Fibroblast of skin of abdomen (primary cell): ENCODE results near the gene MPV17.
A peak's percentile ranks its signal among the peaks of the same experiment; 100 is the strongest.

Source experiments
- DNase-seq: peaks from one replicate; pipeline ENCODE4 v3.0.0-alpha.2; 2013

The MPV17 gene

DNA sequence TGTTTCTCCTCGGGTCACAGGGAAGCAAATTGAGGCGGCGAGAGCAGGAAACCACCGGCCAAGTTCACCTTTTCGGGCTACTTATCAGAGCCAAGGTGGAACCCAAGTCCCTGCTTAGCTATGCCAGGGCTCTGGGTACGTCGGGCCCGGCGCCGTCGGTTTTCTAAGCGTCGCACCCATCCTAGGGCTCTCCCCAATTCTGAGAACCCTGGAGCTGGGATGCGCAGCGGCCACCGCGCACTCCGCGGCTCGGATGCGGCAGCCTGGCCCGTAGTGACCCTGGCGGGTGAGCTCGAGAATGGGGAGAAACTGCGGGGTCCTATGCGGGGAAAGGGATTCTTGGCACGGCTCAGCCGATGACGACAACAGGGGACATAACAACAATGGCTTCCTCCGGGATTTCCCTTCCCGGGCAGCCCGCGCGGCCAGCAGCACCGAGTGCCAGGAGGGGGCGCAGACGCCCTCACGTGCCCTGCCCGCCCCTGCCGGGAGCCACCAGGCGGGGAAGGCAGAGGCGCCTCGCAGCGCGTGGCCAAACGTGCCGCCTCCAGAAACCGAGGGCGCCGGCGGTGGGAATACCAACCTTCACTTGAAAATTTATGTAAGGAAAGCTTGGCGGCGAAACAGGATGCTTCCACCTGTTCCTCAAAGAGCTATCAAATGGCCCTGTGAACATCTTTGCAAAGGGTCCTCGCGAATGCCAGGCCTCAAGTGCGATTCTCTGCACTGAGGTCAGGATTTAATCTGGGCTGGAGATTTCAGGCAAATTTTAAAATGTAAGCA, 58.0 kb downstream of the MPV17 start:
- DNase-seq: peak; percentile 25

DNA sequence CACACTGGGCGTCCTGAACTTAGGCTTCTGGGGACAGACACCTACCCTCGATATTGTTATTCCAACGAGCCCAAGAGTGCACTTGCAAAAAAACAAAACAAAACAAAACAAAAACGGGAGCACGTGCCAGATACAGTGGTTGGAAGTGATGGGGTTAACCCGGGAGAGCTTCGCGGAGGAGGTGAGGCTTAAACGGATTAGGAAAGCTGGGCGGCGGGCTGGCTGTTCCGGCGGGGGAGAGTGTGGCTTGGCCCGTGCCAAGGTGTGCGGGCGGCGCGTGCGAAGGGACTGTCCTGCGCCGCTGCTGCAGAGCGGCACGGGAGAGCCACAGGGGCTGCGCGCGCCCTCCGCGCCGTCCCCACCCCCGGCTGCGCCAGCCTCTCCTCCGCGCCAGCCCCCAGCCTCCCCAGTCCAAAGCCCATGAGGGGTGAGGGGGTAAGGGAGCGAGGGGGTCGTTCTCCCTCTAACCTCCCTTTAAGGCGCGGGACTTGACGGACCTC, 58.6 kb downstream of the MPV17 start:
- DNase-seq: no peak

DNA sequence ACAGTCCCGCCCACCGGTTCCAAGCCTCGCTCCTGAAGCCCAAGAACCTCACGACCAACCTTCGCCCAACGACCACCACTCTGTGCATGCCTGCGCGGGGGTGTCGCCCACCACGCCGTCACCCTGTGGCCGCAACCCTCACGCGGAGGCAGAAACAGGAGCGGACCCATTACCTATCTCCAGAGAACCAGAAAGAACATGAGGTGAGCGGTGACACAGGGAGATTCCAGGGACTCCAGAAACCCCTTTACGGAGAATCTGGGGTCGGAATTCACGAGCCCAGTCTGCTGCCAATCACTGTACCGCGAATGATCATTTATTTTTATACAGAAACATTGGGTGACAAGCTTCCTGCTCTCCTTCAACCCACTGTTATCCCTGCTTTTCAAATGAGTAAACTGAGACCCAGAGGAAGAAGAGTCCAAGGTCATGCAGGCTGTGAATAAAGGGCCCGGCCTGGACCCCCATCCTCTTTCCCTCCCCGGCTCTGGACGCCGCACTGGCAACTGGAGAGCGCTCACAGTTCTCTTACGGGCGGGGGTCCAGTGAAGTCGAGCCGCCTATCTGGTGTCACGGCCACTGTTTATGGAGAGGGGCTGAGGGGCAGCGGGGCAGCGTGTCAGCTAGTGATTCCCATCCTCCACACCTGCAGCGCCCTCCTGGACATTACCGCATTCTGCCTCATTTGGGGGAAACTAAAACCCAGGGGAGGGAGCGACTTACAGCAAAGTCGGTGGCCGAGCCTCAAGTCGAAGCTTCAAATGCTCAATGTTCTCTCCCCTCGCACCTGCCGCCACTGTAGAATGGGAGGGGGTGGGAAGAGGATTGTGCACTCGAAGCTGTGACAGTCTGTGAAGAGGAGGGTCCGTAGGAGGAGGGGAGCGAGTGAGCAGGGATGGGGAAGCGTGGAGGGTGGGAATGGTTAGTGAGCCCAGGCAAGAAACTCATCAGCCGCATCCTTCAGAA, 59.3 kb downstream of the MPV17 start:
- no peak for DNase-seq

DNA sequence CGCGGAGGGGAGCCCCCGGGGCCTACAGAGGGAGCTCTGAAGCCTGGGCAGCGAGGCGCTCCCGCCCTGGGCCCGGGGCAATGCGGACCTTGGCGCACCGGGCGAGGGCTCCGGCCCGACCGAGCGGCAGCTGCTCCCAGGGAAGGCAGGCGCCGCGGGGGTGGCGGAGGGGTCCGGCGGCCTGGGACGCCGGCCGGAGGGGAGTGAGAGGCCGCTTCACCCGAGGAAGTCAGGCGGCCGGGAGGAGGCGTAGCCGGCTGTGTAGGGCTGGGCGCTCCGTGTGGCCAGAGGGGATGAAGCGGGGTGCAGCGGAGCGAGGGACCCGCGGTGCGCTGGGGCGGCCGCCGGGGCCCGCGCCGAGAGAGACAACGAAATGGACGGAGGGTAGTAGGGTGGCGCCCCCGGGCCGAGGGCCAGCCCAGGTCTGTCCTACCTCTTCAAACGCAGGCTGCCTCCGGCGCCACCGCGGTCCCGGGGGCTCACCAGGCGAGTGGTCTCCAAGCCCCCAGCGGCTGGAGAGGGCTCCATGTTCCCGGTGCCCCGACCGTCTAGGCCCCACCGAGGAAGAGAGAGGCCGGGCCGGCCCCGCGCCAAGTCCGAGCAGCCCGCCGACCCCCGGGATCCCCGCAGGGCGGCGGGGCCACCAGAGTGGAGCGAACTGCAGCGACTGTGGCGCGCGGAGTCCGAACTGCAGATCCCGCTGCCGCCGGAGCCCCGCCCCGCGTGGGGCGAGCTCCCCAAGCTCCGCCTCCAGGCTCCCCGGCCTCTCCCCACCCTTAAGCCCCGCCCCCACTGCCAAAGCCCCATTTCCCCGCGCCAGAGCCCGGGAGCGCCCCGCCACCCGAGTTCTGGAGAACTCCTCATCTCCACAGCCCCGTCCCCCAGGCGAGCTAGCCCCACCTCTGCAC, 60.3 kb downstream of the MPV17 start, which contains the start of gene SLC30A3:
SLC30A3 (minus strand) TSS at position 669 of the 908 bp plus-strand sequence; CDS start at position 528, 141 bp downstream.
- DNase-seq: peak; percentile 17

DNA sequence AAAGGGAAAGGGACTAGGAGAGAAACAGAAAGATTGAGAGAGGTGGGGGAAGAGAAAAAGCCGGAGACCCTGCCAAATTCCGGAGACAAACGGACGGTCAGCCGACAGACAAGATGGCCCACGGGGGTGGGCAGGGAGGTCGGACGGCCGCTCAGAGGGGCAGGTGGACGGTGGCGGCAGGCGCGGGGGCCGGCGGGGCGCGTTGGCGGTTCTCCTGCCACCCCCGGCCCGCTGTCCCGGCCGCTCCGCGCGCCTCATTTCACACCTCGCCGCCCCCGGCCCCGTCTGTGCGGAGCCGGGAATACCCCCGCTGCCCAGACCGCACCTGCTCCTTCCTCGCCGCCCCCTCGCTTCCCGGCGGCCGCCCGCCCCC, 61.0 kb downstream of the MPV17 start:
- DNase-seq: no peak

DNA sequence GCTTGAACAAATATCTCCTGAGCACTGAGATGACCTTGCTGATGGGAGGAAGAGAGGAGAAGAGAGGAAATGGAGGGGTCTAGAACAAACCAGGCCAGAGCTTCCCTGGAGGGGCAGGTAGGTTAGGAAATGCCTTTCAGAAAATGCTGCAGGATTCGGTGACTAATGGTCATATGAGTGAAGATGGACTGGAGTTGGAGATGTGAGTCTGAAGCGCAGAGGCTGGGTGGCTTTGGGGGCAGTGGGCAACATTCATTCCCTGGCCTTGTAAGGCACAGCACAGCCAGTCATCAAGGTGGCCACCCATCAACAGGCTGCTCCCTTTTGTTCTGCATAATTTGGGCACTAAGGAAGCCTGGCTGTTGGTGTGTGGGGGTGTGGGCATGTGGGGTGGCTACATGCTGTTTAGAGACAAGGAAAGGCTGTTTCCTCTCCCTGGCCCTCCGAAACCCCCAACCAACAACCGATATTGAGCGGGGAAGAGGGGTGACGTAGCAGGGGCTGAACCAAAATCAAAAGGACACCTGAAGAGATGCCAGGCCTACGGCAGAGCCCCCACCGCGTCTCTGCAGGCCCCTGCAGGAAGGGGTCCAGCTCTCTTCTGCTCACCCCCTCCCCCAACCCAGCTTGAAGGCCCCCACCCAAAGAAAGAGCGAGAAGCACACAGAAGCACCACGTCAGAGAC, 61.5 kb downstream of the MPV17 start:
- no peak for DNase-seq
